Measurements from ENCODE around the gene TMTC2. TPM values are rescaled to one million over a fixed set of nuclear protein-coding genes. Genes with fewer than 3 reads are reported as not detected.

TMTC2 gene
- total and polyA plus RNA-seq, 3 donors from 2014 or later, result 8.1 to 22.4 (median 19.4) TPM

GRCh38 chr12:82691513-82691912 lies 4.8 kb downstream of the TMTC2 start:
- TF ChIP-seq CTCF (IDR thresholded peaks at IDR 0.05), result no peak
- no peak for TF ChIP-seq POLR2A (IDR thresholded peaks at IDR 0.05)
- H3K27me3 ChIP-seq, result no peaks in the 10 kb centered on the region
- H3K27ac ChIP-seq, result no peak overlapping the region
- no peaks in the 10 kb centered on the region for H3K4me1 ChIP-seq
- intact Hi-C loops (cut with DNase I; ENCODE audit: low total_unique reads), result no loop called here
- no peak for DNase-seq
- no peaks in the 10 kb centered on the region for H3K36me3 ChIP-seq (ENCODE audit: low read depth, missing control alignments)
- H3K9me3 ChIP-seq, result no peaks in the 10 kb centered on the region
- no peak overlapping the region for H3K4me3 ChIP-seq
- 78 to 86% methylated on average over 1 of the region's 1 CpG for WGBS, 2 donors

GRCh38 chr12:82694276-82694675 lies 7.6 kb downstream of the TMTC2 start:
- H3K36me3 ChIP-seq (ENCODE audit: low read depth, missing control alignments), result no peaks in the 10 kb centered on the region
- H3K27ac ChIP-seq, result no peak overlapping the region
- 89 to 96% methylated on average over 3 of the region's 3 CpGs for WGBS, 2 donors
- no peaks in the 10 kb centered on the region for H3K27me3 ChIP-seq
- intact Hi-C loops (cut with DNase I; ENCODE audit: low total_unique reads), result no loop called here
- DNase-seq, result no peak
- no peaks in the 10 kb centered on the region for H3K4me1 ChIP-seq
- TF ChIP-seq POLR2A (IDR thresholded peaks at IDR 0.05) (no peak), CTCF (IDR thresholded peaks at IDR 0.05) (no peak)
- H3K4me3 ChIP-seq, result no peak overlapping the region
- H3K9me3 ChIP-seq, result no peaks in the 10 kb centered on the region

GRCh38 chr12:82694970-82695369 lies 8.3 kb downstream of the TMTC2 start:
- no peak for DNase-seq
- Histone ChIP-seq H3K27me3 (no peaks in the 10 kb centered on the region), H3K9me3 (no peaks in the 10 kb centered on the region), H3K4me1 (no peaks in the 10 kb centered on the region), H3K36me3 (ENCODE audit: low read depth, missing control alignments) (no peaks in the 10 kb centered on the region), H3K4me3 (no peak overlapping the region), H3K27ac (no peak overlapping the region)
- intact Hi-C loops (cut with DNase I; ENCODE audit: low total_unique reads), result no loop called here
- TF ChIP-seq CTCF (IDR thresholded peaks at IDR 0.05), result no peak
- TF ChIP-seq POLR2A (IDR thresholded peaks at IDR 0.05), result no peak
- 74 to 85% methylated on average over 2 of the region's 2 CpGs for WGBS, 2 donors

GRCh38 chr12:82695531-82695930 lies 8.8 kb downstream of the TMTC2 start:
- no peak overlapping the region for H3K4me3 ChIP-seq
- H3K4me1 ChIP-seq, result no peaks in the 10 kb centered on the region
- TF ChIP-seq CTCF (IDR thresholded peaks at IDR 0.05) (no peak), POLR2A (IDR thresholded peaks at IDR 0.05) (no peak)
- 91 to 94% methylated on average over 2 of the region's 2 CpGs for WGBS, 2 donors
- H3K27ac ChIP-seq, result no peak overlapping the region
- intact Hi-C loops (cut with DNase I; ENCODE audit: low total_unique reads), result no loop called here
- DNase-seq, result no peak
- no peaks in the 10 kb centered on the region for H3K9me3 ChIP-seq
- H3K36me3 ChIP-seq (ENCODE audit: low read depth, missing control alignments), result no peaks in the 10 kb centered on the region
- no peaks in the 10 kb centered on the region for H3K27me3 ChIP-seq

GRCh38 chr12:82696543-82696942 lies 9.8 kb downstream of the TMTC2 start:
- no peaks in the 10 kb centered on the region for H3K9me3 ChIP-seq
- intact Hi-C loops (cut with DNase I; ENCODE audit: low total_unique reads), result no loop called here
- H3K4me3 ChIP-seq, result no peak overlapping the region
- DNase-seq, result no peak
- no peak overlapping the region for H3K27ac ChIP-seq
- no peaks in the 10 kb centered on the region for H3K36me3 ChIP-seq (ENCODE audit: low read depth, missing control alignments)
- H3K27me3 ChIP-seq, result no peaks in the 10 kb centered on the region
- no peaks in the 10 kb centered on the region for H3K4me1 ChIP-seq
- TF ChIP-seq POLR2A (IDR thresholded peaks at IDR 0.05), result no peak
- TF ChIP-seq CTCF (IDR thresholded peaks at IDR 0.05), result no peak

Data from testis (tissue), 3 donors.